ENCODE results near the gene ALG1. TPM values are rescaled to one million over a fixed set of nuclear protein-coding genes. Genes with fewer than 3 reads are reported as not detected.
A peak's percentile ranks its signal among the peaks of the same experiment; 100 is the strongest.

Gene ALG1
- total and polyA plus RNA-seq, 2 experiments from 2014 or later = 20.2 to 36.4 TPM

GRCh38 chr16:5035909-5036227 is 35.8 kb upstream of the ALG1 start:
- Mint-ChIP-seq H3K4me3 (no peak overlapping the region; the same call in 2 of the 3 replicates), H3K27ac (0 out of 2 replicates have a peak overlapping the region, but pooled peaks have one; percentile 17), H3K9me3 (no peaks in the 10 kb centered on the region), H3K27me3 (ENCODE audit: insufficient read depth, low read depth, poor library complexity) (peaks cover 34% of the 10 kb centered on the region), H3K4me1 (peaks cover 39% of the 10 kb centered on the region), H3K36me3 (ENCODE audit: low read depth) (no peaks in the 10 kb centered on the region; the same call in 2 of the 3 replicates)
- DNase-seq (ENCODE audit: low spot score) (no peak), ATAC-seq (no peak)
- Histone ChIP-seq H3K27ac (ENCODE audit: low read depth) (peak overlapping the region; percentile 96), H3K79me2 (replicated peaks; ENCODE audit: insufficient read depth) (no peaks in the 10 kb centered on the region; the same call in 1 of the 2 replicates), H3K36me3 (ENCODE audit: insufficient read depth) (no peaks in the 10 kb centered on the region), H3K27me3 (ENCODE audit: insufficient read depth) (peaks cover 6% of the 10 kb centered on the region), H3F3A (replicated peaks; ENCODE audit: low read depth) (peaks cover 12% of the 10 kb centered on the region), H2AFZ (no peak overlapping the region; the same call in 1 of the 2 replicates), H3K9me2 (ENCODE audit: insufficient read depth) (no peaks in the 10 kb centered on the region), H3K4me1 (ENCODE audit: insufficient read depth) (peaks cover 32% of the 10 kb centered on the region), H3K4me2 (peak overlapping the region; percentile 85; the same call in 1 of the 2 replicates), H4K20me1 (replicated peaks; ENCODE audit: insufficient read depth) (no peaks in the 10 kb centered on the region), H3K4me3 (no peak overlapping the region; the same call in 1 of the 2 replicates)
- TF ChIP-seq ZNF331 (CRISPR knock-in tag; IDR thresholded peaks at IDR 0.05; ENCODE audit: low read depth) (no peak), EZH2phosphoT487 (IDR thresholded peaks at IDR 0.05; ENCODE audit: unreplicated experiment) (no peak), NANOG (IDR thresholded peaks at IDR 0.05; ENCODE audit: borderline replicate concordance) (no peak), CTCF (conservative IDR thresholded peaks at IDR 0.05; ENCODE audit: low read depth in 2 of 2) (no peak), JUNB (IDR thresholded peaks at IDR 0.05; ENCODE audit: unreplicated experiment) (no peak), STAT1 (IDR thresholded peaks at IDR 0.05; ENCODE audit: unreplicated experiment) (no peak), ZNF114 (CRISPR knock-in tag; IDR thresholded peaks at IDR 0.05) (no peak), ETS1 (IDR thresholded peaks at IDR 0.05) (no peak), CREB1 (CRISPR knock-in tag; IDR thresholded peaks at IDR 0.05; ENCODE audit: low read depth) (no peak), EZH2 (IDR thresholded peaks at IDR 0.05; ENCODE audit: low read depth, unreplicated experiment) (no peak), POLR2AphosphoS5 (IDR thresholded peaks at IDR 0.05; ENCODE audit: low read depth) (no peak), ZNF462 (CRISPR knock-in tag; IDR thresholded peaks at IDR 0.05) (no peak)
- TF ChIP-seq, protein P1, sequence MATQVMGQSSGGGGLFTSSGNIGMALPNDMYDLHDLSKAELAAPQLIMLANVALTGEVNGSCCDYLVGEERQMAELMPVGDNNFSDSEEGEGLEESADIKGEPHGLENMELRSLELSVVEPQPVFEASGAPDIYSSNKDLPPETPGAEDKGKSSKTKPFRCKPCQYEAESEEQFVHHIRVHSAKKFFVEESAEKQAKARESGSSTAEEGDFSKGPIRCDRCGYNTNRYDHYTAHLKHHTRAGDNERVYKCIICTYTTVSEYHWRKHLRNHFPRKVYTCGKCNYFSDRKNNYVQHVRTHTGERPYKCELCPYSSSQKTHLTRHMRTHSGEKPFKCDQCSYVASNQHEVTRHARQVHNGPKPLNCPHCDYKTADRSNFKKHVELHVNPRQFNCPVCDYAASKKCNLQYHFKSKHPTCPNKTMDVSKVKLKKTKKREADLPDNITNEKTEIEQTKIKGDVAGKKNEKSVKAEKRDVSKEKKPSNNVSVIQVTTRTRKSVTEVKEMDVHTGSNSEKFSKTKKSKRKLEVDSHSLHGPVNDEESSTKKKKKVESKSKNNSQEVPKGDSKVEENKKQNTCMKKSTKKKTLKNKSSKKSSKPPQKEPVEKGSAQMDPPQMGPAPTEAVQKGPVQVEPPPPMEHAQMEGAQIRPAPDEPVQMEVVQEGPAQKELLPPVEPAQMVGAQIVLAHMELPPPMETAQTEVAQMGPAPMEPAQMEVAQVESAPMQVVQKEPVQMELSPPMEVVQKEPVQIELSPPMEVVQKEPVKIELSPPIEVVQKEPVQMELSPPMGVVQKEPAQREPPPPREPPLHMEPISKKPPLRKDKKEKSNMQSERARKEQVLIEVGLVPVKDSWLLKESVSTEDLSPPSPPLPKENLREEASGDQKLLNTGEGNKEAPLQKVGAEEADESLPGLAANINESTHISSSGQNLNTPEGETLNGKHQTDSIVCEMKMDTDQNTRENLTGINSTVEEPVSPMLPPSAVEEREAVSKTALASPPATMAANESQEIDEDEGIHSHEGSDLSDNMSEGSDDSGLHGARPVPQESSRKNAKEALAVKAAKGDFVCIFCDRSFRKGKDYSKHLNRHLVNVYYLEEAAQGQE (IDR thresholded peaks at IDR 0.05; ENCODE audit: unreplicated experiment) = no peak

All from GM23338 (cell line).